HPDE6-E6E7 (cell line): ENCODE results near the gene ISG15.

Source experiments
- DNase-seq: peaks from one replicate; pipeline ENCODE4 v3.0.0; 2011; ENCODE audit warnings: missing footprints; ENCODE audit errors: extremely low spot score

ISG15 gene

DNA sequence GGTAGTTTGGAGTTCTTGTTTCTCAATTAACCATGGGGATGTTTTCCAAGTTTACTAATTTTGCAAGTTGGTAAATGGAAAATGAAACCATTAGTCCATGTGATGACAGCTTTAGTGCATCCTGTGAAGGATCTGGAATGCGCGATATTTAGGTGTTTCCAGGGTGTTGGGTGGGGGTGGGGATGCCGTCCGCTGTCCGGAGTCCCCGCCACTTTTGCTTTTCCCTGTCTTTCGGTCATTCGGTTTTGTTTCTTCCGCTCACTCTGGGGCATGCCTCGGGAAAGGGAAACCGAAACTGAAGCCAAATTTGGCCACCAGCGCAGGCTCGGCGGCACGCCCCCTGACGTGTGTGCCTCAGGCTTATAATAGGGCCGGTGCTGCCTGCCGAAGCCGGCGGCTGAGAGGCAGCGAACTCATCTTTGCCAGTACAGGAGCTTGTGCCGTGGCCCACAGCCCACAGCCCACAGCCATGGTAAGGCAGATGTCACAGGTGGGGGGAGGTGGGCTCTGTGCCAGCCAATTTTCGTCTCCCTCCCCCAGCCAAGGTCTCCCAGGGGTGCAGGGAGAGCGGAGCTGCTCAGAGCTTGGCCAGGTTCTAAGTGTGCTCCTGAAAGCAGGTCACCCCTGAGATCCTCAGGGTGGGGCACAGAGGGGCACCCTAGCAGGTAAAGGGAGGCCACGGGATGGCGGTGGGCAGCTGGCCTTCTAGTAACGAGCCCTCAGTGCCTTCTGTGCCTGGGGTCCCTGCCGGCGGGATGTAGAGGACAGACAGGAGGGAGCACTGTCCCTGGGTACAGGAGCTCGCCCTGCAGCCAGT lies at the start of gene ISG15:
Gene ISG15, plus strand, starts transcription at position 393 of the 817 bp plus-strand sequence. Its CDS starts 77 bp downstream, at position 470.
- no peak for DNase-seq

DNA sequence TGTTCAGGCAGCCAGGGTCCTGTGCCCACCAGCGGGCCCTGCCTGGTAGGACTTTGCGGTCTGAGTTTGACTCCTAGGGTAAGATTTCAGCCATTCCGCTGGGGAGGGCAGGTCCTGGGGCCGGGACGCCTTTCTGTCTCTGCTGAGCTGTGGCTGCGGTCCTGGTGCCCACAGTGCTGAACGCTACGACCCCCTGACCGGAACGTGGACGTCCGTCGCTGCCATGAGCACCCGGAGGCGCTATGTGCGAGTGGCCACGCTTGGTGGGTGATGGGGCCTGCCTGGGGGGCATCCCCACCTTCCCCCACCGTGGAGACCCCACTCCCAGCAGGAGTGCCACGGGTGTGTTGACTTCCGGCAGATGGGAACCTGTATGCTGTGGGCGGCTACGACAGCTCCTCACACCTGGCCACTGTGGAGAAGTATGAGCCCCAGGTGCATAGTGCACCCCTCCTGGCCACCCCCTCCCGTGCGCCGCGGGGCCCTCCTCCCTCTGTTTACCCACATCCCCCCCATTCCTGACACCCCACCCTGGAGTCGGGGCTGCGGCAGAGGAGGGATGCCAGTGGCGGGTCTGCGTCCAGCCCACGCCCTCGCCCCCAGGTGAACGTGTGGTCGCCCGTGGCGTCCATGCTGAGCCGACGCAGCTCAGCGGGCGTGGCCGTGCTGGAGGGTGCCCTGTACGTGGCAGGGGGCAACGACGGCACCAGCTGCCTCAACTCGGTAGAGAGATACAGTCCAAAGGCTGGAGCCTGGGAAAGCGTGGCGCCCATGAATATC lies 49.4 kb upstream of the ISG15 start:
- no peak for DNase-seq

DNA sequence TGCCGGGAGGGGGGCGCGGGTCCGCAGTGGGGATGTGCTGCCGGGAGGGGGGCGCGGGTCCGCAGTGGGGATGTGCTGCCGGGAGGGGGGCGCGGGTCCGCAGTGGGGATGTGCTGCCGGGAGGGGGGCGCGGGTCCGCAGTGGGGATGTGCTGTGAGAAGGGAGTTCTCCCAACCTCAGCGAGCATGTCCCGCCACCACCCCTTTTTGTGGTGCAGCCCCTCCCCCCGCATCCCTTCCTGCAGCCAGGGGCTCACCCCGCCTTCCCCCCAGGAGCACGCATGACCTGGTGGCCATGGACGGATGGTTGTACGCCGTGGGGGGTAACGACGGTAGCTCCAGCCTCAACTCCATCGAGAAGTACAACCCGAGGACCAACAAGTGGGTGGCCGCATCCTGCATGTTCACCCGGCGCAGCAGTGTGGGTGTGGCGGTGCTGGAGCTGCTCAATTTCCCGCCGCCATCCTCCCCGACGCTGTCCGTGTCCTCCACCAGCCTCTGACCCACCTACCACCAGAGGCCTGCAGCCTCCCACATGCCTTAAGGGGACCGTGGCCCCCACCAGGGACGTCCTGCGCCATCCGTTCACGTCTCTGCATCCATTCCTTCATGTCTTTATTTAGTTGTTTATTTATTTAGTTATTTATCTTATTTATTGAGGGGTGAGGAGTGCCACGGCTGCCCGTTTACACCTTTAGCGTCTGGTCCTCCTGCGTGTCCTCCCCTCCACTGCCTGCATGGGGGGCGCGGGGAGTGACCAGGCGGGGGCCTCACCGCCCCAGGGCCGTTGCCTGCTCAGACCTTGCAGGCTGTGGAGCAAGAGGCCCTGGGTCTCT lies 48.4 kb upstream of the ISG15 start:
- DNase-seq: no peak

DNA sequence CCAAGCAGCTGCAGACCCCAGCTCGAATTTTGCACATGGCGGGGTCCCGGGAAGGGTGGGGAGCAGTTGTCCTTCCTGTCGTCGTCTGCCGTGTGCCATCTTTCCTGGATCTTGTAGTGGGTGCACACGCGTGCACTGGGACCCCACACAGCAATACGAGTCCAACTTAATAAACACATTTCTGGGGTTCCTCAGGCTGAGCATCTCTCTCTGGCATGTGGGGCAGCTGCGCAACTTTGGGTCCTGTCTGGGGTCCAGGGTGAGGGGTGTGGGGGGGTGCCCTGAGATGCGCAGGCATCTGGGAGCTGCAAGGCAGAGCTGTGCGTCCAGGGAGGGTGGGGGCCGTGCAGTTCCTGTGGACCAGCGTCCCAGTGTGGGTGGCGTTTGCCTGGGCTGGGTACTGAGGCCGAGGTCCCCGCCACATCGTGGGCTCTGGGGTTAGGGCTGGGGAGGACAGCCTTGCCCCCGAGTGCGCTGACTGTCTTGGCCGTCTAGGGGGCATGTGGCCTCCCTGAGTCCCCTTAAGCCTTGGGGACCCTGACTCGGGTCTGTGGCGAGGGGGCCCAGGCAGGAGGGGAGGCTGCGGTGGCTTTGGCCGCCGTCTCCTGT lies 47.7 kb upstream of the ISG15 start:
- DNase-seq: no peak

- peak; percentile 81 for DNase-seq
Measured at GRCh38 chr1:966135-966703, 47.1 kb upstream of the ISG15 start, which contains the start of gene PLEKHN1. Gene PLEKHN1 (plus strand): TSS chr1:966482. CDS start chr1:966532, 50 bp downstream.

- peak; percentile 88 for DNase-seq
Measured at GRCh38 chr1:966704-967300, 46.5 kb upstream of the ISG15 start.

GRCh38 chr1:967466-968343 lies 45.6 kb upstream of the ISG15 start:
- no peak for DNase-seq

- no peak for DNase-seq
Measured at GRCh38 chr1:969260-969855, 43.9 kb upstream of the ISG15 start.

- DNase-seq: no peak
Measured at GRCh38 chr1:970242-970972, 42.9 kb upstream of the ISG15 start.

- no peak for DNase-seq
Measured at GRCh38 chr1:970973-971730, 42.1 kb upstream of the ISG15 start.

DNA sequence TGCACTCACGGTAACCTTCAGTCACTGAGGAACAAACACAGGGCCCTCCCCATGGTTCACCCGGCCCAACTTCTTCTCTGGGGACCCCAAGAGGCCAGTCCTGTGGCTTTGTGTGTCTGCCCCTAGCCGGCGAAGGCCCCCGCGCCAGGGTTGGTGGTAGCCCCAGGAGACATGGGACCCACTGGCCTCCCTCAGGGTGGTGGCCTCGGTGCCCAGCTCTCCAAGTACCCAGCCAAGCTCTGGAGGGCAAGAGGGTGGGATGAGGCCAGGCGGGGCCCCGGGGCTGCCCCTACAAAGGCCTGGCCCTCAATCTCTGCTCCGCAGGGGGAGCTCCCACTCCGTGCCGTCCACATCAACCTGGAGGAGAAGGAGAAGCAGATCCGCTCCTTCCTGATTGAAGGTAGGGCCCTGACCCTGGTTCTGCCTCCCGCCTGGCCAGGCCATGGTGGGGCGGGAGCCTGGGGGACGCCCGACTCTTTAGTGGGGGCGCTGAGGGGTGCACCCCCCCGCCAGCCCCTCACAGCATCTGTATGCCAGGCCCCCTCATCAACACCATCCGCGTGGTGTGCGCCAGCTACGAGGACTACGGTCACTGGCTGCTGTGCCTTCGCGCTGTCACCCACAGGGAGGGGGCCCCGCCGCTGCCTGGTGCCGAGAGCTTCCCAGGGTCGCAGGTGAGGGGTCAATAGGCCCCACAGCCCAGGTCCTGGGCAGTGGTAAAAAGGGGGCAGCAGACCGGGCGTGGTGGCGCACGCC lies 41.4 kb upstream of the ISG15 start:
- DNase-seq: no peak

GRCh38 chr1:972726-973458 lies 40.4 kb upstream of the ISG15 start:
- no peak for DNase-seq

DNA sequence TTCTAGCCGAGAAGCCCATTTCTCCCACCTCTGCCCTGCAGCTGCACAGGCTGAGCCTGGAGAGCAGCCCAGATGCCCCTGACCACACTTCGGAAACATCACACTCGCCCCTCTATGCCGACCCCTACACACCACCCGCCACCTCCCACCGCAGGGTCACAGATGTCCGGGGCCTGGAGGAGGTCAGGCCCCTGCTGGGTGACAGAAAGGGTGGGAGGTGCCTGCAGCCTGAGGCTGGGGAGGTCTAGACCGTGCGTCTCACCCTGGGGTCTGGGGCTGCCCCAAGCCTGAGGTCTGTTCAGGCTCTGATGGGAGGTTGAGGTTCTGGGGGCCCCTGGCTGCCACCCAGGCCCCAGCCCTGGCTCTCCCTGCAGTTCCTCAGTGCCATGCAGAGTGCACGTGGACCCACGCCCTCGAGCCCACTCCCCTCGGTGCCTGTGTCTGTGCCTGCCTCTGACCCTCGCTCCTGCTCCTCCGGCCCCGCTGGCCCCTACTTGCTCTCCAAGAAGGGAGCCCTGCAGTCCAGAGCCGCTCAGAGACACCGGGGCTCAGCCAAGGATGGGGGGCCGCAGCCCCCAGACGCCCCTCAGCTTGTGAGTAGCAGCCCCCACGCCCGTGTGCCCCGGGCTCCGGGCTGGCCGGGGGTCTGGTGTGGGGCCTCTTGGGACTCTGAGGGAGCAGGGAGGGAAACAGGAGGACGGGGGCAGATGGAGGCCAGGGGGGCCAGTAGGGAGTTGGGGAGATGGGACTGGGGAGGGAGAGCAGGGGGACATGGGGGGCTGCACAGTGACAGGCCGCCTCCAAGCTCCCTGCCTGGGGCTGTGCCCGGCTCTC lies 39.6 kb upstream of the ISG15 start:
- DNase-seq: no peak

- DNase-seq: no peak
Measured at GRCh38 chr1:974293-974640, 39.0 kb upstream of the ISG15 start.

DNA sequence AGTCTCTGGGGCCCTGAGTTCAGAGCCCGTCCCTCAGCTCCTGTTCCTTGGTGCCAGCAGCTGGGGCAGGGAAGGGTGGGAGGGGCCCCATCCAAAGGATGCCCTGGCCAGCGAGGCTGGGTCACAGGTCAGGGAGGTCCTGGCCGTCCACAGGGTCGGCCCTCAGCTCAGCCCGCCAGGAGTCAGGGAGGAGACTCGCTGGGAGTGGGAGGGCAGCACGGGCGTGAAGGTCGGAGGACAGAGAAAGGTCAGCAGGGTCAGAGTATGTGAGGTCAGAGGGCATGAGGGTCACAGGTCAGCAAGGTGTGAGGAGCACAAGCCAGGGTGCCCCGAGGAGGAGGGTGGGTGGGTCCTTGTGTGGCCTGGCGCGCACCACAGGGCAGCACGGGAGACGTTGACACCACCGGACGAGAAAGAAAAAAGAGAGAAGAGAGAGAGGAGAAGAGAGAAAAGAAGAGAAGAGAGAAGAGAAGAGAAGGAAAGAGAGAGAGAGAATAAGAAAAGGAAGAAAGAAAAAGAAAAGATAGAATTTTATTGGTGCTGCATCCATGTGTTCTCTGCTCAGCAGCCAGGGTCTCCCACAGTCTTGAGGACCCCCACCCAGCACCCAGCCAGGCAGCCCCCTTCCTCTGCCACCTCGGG lies 38.5 kb upstream of the ISG15 start:
- DNase-seq: no peak
